Stimulated activated CD4-positive, alpha-beta T cell treated with anti-CD3 and anti-CD28 coated beads, Interleukin-2, amount 100 ng/mL, for 4 hours (primary cell): ENCODE measurements around the gene PPRC1.
"Not testable (repeated sequence)": the region's sequence is repeated elsewhere in the genome, so short reads cannot be mapped to it uniquely, and the experiment has no call there.

Experiments
- DNase-seq: peaks from one replicate; pipeline ENCODE4 v3.0.0-alpha.2; 2020; ENCODE audit warnings: low read depth

PPRC1 gene

GRCh38 chr10:102150970-102151773 is 18.3 kb downstream of the PPRC1 start:
- no peak for DNase-seq

DNA sequence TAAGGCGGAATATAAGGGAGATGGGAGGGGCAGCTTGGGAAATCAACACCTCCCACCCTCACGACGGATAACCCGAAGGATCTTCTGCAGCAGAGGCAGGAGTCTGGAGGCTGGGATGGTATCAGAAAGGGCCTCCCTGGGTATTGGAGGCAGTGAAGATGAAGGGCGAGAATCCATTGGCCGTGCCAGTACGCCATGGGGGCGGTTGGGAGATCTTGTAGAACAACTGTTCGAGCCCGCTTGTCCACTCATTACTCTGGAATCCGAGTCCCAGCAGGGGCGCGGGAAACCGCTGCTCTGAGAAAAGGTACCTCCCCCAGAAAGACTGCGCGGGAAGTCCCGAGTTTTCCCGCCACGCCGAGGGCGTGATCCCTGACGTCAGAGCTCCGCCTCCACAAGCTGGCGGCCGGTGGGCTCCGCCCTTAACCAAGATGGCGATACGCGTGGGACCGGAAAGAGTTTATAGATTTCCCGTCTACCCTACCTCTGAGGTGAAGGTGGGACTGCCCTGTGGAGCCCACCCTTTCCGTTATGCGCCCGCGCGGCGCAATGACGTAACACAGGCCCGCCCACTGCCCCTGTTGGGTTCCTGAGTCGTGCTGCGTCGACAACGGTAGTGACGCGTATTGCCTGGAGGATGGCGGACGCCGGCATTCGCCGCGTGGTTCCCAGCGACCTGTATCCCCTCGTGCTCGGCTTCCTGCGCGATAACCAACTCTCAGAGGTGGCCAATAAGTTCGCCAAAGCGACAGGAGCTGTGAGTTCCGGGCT is 19.1 kb downstream of the PPRC1 start, which contains the start of gene NOLC1:
TSS of gene NOLC1 (plus strand) at position 616 of the 771 bp plus-strand sequence. CDS start at position 638, 22 bp downstream.
- peak; percentile 100 for DNase-seq

DNA sequence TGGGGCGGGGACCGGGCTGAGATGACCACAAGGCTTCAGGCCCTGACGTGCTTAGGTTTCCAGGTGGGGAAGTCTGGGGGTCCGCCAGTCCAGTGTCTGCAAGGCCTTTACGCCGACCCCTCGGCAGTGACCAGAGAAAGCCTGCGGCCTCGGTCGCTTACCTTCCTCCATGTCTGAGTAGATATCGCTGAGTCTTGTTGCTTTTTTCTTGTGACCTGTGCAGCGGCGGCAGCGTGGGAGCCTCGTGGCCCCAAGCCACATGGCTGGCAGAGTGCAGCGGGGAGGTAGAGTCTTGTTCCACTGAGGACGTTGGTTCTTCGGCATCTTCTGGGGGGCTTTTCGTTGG is 19.7 kb downstream of the PPRC1 start:
- DNase-seq: peak; percentile 38

DNA sequence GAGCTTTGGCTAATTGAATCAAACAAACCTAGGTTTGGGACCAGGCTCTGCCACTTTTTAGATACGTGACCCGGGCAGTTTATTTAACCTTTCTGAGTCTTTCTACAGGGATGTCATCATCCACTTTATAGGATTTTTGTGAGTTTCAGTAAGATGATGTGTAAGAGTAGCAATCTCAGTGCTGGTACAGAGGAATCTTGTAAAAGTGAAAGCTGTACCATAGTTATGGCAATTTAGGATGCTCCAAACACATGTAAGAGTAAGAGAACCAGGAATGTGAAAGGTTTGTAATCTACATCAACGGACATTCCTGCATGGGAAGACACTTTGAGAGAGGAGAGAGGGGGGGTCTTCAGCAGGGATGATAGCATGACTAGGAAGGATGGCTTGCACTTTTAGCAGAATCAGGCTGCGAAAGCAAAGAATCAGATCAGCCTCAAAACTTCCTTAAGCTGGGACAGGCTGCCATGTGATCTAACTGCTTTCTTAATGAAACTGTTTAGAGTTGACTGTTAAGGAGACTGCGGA is 20.3 kb downstream of the PPRC1 start:
- DNase-seq: no peak

DNA sequence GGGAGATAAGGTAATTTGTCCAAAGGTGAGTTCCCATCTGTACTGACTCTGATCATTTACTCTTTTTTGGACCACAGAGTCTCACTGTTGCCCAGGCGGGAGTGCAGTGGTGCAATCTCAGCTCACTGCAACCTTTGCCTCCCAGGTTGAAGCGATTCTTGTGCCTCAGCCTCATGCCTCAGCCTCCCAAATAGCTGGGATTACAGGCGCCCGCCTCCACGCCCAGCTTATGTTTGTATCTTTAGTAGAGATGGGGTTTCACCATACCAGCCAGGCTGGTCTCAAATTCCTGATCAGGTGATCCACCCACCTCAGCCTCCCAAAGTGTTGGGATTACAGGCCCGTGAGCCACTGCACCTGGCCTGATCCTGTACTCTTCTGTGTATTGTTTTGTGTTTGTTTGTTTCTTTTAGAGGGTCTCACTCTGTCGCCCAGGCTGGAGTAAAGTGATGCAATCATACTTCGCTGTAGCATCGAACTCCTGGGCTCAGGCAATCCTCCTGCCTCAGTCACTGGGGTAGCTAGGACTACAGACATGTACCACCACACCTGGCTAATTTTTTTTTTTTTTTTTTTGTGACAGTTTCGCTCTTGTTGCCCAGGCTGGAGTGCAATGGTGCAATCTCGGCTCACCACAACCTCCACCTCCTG is 21.8 kb downstream of the PPRC1 start:
- no peak for DNase-seq

DNA sequence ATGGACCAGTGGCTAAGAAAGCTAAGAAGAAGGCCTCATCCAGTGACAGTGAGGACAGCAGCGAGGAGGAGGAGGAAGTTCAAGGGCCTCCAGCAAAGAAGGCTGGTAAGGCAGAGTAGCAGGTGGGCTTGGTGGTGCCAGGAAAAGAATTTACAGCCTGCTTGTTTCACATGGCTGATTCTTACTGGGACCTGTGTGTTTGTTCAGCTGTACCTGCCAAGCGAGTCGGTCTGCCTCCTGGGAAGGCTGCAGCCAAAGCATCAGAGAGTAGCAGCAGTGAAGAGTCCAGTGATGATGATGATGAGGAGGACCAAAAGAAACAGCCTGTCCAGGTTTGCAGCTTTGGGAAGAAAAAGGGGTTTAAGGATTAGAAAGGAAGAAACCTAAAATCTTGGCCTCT is 24.4 kb downstream of the PPRC1 start:
- DNase-seq: no peak

DNA sequence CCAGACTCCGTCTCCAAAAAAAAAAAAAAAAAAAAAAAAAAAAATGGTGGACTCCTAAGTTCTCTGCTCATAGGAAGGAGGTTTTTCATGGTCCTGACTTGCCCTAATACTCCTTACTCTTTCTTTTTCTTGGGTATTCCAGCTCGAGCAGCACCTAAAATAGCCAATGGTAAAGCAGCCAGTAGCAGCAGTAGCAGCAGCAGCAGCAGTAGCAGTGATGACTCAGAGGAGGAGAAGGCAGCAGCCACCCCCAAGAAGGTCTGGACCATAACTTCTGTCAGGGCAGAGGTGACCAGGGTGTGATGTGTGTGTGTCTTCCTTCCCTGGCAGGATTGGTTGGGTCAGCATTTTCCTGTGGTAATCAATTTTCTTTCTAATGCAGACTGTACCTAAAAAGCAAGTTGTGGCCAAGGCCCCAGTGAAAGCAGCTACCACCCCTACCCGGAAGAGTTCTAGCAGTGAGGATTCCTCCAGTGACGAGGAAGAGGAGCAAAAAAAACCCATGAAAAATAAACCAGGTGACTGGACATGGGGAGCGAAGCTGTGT is 26.3 kb downstream of the PPRC1 start:
- no peak for DNase-seq

DNA sequence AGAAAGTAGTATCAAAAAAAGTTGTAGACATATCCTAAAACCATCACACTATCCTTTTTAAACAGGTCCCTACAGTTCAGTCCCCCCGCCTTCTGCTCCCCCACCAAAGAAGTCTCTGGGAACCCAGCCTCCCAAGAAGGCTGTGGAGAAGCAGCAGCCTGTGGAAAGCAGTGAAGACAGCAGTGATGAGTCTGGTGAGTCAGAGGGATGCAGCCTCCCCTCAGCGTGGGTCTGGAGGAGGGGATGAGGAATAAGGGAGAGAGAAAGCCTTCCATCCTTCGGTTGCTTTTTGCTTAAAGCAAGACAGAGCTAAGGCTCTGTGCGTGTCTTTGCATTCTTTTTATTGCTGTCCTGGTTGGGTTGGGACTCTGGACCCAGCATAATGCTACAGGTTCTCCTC is 27.0 kb downstream of the PPRC1 start:
- no peak for DNase-seq

DNA sequence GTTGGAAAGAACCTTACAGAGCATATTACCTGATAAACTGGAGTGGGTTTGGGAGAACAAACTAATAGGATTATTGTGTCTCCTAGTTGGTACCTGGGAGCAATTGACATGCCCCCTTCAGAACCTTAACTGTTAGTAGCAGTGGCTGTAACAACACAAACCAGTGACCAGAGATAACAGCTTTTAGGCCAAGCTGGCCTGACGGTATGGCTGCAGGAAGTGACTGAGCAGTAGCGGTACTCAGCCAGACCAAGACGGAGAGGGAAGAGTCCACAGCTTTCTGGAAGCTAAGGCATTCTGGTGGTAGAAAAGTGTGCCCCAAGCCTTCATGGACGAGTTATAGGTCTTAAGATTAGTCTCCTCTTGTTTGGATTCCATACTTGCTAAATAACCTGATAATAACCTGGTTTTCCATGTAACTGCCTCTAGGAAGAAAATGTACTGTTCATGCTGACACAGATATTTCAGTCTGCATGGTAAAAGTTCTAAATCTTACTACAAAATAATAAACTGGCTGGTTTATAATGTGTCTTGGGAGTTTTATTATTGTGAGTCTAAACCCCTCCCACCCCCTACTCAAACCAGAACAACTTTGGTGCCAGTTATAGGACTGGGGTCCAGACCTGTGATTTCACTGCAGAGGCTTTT is 30.6 kb downstream of the PPRC1 start:
- DNase-seq: no peak

GRCh38 chr10:102167861-102168260 is 35.0 kb downstream of the PPRC1 start:
- DNase-seq: no peak

- DNase-seq: no peak
Observed at GRCh38 chr10:102170602-102171001, 37.8 kb downstream of the PPRC1 start.

- no peak for DNase-seq
Observed at GRCh38 chr10:102172288-102172687, 39.4 kb downstream of the PPRC1 start.

- DNase-seq: no peak
Observed at GRCh38 chr10:102175415-102175814, 42.6 kb downstream of the PPRC1 start.

GRCh38 chr10:102184606-102185005 is 51.8 kb downstream of the PPRC1 start:
- DNase-seq: no peak

GRCh38 chr10:102185272-102185671 is 52.4 kb downstream of the PPRC1 start:
- no peak for DNase-seq

GRCh38 chr10:102185811-102186527 is 53.1 kb downstream of the PPRC1 start:
- DNase-seq: no peak

- no peak for DNase-seq
Observed at GRCh38 chr10:102188298-102188940, 55.6 kb downstream of the PPRC1 start.

- DNase-seq: not testable (repeated sequence)
Observed at GRCh38 chr10:102188941-102189898, 56.4 kb downstream of the PPRC1 start.

DNA sequence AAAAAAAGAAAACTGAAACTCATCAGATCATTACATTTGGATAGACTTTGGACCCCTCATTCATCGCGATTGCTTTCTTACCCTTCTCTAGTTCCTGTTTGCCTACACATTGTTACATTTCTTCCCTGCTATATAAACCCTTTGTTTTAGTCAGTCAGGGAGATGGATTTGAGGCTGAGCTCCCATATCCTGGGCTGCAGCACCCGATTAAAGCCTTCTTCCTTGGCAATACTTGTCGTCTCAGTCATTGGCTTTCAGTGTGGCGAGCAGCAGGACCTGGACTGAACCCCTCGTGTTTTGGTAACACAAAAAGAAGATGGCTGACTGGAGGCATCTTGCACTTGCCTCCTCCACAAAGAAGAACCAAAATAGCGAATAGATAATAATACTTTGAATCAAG is 59.1 kb downstream of the PPRC1 start:
- no peak for DNase-seq
